Measurements from ENCODE around the gene PAX8. TPM values are rescaled to one million over a fixed set of nuclear protein-coding genes. Genes with fewer than 3 reads are reported as not detected.

Gene PAX8
- total and polyA plus RNA-seq, 2 experiments from 2014 or later = 0.21 to 0.32 TPM

DNA sequence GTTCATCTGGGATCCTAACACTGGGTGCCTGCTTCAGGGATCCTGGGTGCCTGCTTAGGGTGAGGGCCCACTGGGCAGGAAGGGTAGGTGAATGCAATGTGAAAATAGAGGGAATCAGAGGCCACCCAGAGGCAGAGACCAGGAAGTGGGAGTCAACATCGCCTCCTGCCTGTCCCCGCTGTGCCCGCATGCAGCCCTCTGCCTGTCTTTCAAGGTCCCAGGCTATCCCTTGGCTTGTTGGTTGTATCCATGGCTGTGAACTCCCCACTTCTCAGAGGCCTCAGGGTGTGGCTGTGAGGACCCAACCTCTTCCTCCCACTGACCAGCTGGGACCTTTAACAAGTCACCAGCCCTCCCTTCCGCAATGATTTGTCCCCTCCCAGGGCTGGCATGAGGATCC is 78.5 kb downstream of the PAX8 start:
- no peaks in the 10 kb centered on the region for H4K20me1 ChIP-seq (replicated peaks; ENCODE audit: insufficient read depth)
- H3K27ac ChIP-seq (ENCODE audit: low read depth) = no peak overlapping the region
- peak; percentile 56 for DNase-seq (ENCODE audit: low spot score)
- no peak overlapping the region for H3K27ac Mint-ChIP-seq
- TF ChIP-seq, protein P1, sequence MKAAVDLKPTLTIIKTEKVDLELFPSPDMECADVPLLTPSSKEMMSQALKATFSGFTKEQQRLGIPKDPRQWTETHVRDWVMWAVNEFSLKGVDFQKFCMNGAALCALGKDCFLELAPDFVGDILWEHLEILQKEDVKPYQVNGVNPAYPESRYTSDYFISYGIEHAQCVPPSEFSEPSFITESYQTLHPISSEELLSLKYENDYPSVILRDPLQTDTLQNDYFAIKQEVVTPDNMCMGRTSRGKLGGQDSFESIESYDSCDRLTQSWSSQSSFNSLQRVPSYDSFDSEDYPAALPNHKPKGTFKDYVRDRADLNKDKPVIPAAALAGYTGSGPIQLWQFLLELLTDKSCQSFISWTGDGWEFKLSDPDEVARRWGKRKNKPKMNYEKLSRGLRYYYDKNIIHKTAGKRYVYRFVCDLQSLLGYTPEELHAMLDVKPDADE (IDR thresholded peaks at IDR 0.05) = no peak
- TF ChIP-seq CTCF (conservative IDR thresholded peaks at IDR 0.05; ENCODE audit: low read depth in 2 of 2) = peak; percentile 53 to 64
- no peaks in the 10 kb centered on the region for H3K4me1 ChIP-seq (ENCODE audit: insufficient read depth)
- H3K79me2 ChIP-seq (replicated peaks; ENCODE audit: insufficient read depth) = no peaks in the 10 kb centered on the region
- H3K9me3 Mint-ChIP-seq = no peaks in the 10 kb centered on the region
- H3K36me3 Mint-ChIP-seq (ENCODE audit: low read depth) = no peaks in the 10 kb centered on the region
- H3K4me3 ChIP-seq = no peak overlapping the region
- peak; percentile 6 for ATAC-seq
- no peaks in the 10 kb centered on the region for H3K36me3 ChIP-seq (ENCODE audit: insufficient read depth)
- peaks cover 3% of the 10 kb centered on the region; the same call in 2 of the 3 replicates for H3K4me1 Mint-ChIP-seq
- no peaks in the 10 kb centered on the region for H3F3A ChIP-seq (replicated peaks; ENCODE audit: low read depth)
- H3K9me2 ChIP-seq (ENCODE audit: insufficient read depth) = no peaks in the 10 kb centered on the region
- H3K27me3 Mint-ChIP-seq (ENCODE audit: insufficient read depth, low read depth, poor library complexity) = peaks cover 5% of the 10 kb centered on the region
- no peak overlapping the region for H2AFZ ChIP-seq
- H3K27me3 ChIP-seq (ENCODE audit: insufficient read depth) = no peaks in the 10 kb centered on the region
- H3K4me3 Mint-ChIP-seq = peak overlapping the region; percentile 58; the same call in 2 of the 3 replicates
- no peak overlapping the region for H3K4me2 ChIP-seq

- H3K4me2 ChIP-seq = peak overlapping the region; percentile 84
- DNase-seq (ENCODE audit: low spot score) (peak; percentile 89), ATAC-seq (peak; percentile 89)
- H3K9me3 Mint-ChIP-seq = no peaks in the 10 kb centered on the region
- no peak overlapping the region for H3K27ac Mint-ChIP-seq
- H3K36me3 Mint-ChIP-seq (ENCODE audit: low read depth) = no peaks in the 10 kb centered on the region
- H3K27ac ChIP-seq (ENCODE audit: low read depth) = no peak overlapping the region
- H3K79me2 ChIP-seq (replicated peaks; ENCODE audit: insufficient read depth) = no peaks in the 10 kb centered on the region
- peaks cover 4% of the 10 kb centered on the region for H3K27me3 Mint-ChIP-seq (ENCODE audit: insufficient read depth, low read depth, poor library complexity)
- no peaks in the 10 kb centered on the region for H4K20me1 ChIP-seq (replicated peaks; ENCODE audit: insufficient read depth)
- H3K36me3 ChIP-seq (ENCODE audit: insufficient read depth) = no peaks in the 10 kb centered on the region
- H3K4me3 Mint-ChIP-seq = peak overlapping the region; percentile 66
- no peaks in the 10 kb centered on the region for H3K4me1 ChIP-seq (ENCODE audit: insufficient read depth)
- H3K27me3 ChIP-seq (ENCODE audit: insufficient read depth) = no peaks in the 10 kb centered on the region
- no peaks in the 10 kb centered on the region for H3F3A ChIP-seq (replicated peaks; ENCODE audit: low read depth)
- no peaks in the 10 kb centered on the region for H3K9me2 ChIP-seq (ENCODE audit: insufficient read depth)
- H2AFZ ChIP-seq = peak overlapping the region; percentile 94
- TF ChIP-seq NANOG (IDR thresholded peaks at IDR 0.05; ENCODE audit: borderline replicate concordance) (no peak), STAT1 (IDR thresholded peaks at IDR 0.05; ENCODE audit: unreplicated experiment) (no peak), CTCF (conservative IDR thresholded peaks at IDR 0.05; ENCODE audit: low read depth in 2 of 2) (peak; percentile 60 to 86), EZH2phosphoT487 (IDR thresholded peaks at IDR 0.05; ENCODE audit: unreplicated experiment) (no peak), POLR2AphosphoS5 (IDR thresholded peaks at IDR 0.05; ENCODE audit: low read depth) (peak; percentile 71), ZNF114 (CRISPR knock-in tag; IDR thresholded peaks at IDR 0.05) (no peak), CREB1 (CRISPR knock-in tag; IDR thresholded peaks at IDR 0.05; ENCODE audit: low read depth) (peak; percentile 64)
- TF ChIP-seq, protein P1 (IDR thresholded peaks at IDR 0.05) = peak; percentile 15; the same call in 1 of the 2 replicates
- H3K4me3 ChIP-seq = peak overlapping the region; percentile 69
- H3K4me1 Mint-ChIP-seq = peaks cover under 1% of the 10 kb centered on the region; the same call in 2 of the 3 replicates
These were observed 79.7 kb downstream of the PAX8 start for GRCh38 chr2:113198790-113199612.

Data from GM23338 (cell line).